ENCODE data around the gene DDI1.
A peak's percentile ranks its signal among the peaks of the same experiment; 100 is the strongest.

The DDI1 gene

GRCh38 chr11:104036588-104036987 is at the start of gene DDI1:
Gene DDI1, plus strand, starts transcription at chr11:104036640. Its CDS starts 183 bp downstream, at chr11:104036823.
- DNase-seq, result no peak

DNA sequence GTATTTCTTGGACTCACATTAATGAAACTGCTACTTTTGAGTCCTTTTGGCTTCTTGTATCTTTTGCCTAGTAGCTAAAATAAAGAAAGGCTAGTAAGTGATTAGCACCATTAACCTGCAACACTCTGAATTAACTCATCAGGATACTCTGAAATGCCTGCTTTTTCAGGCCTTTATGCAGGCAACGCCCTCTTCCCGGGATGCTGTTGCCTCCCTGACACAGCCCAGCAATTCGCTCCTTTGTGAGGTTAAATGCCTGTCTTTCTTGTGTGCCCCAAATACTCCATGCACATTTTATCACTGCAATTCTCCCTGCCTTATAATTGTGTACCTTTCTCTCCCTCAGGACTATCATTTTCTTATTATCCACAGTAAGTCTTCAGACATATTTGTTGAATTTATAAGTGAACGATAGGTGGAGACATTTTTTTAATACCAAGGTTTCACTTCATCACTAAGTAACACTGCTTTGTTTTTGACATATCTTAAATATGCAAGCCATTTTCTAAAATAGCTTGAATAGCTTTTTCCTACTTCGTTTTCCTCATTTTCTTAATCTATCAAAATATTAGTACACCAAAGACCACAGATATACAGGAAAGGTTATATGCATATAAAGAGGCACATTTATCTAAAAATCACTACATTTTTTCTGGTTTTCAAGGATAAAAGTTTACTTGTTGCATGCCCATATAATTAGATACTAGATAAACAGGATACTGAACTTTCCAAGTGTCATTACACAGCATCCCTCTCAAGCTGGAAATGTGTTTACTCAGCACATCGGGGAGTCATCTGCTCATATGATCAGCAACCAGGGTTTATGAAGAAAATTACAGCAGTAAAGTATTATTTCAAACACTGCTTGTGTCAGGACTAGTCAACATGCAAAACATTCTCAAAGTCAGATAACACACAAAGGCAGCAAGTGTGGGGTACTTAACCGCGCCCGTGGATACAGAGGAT is 48.5 kb upstream of the DDI1 start:
- peak; percentile 26 for DNase-seq

DNA sequence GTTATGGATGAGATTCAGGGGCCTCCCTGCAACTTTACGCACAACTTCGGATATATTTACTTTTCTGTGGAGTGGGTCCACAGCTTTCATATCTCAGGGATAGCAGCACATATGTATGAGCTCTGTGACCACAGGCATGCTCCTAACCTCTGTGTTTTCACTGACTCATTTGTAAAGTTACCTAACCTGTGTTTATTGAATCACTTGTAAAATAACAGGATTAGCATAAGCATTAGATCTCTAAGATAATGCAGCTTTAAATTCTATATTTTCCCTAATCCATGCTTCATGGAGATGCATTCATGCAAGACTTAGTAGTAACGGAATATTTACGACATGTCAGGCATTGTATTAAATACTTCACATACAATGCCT is 47.9 kb upstream of the DDI1 start:
- peak; percentile 26 for DNase-seq

DNA sequence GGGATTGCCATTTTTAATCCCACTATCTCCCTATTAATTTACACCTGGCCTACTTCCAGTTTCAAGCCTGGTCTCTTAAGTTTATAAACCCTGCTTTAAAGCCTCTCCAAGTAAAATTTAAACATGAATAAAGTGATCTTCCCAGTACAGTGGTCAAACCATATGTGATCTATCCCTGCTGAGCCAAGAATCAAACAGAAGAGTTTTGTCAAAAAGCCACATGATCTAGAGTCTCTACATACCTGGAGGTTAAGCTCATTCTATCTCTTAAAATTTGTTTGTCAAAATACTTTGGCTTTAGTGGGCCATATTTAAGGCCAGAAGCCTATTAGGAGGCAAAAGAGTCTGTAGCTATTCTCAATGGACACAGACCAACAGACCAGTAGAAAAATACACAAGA is 42.9 kb upstream of the DDI1 start:
- no peak for DNase-seq

GRCh38 chr11:103994094-103994493 is 42.3 kb upstream of the DDI1 start:
- no peak for DNase-seq

DNA sequence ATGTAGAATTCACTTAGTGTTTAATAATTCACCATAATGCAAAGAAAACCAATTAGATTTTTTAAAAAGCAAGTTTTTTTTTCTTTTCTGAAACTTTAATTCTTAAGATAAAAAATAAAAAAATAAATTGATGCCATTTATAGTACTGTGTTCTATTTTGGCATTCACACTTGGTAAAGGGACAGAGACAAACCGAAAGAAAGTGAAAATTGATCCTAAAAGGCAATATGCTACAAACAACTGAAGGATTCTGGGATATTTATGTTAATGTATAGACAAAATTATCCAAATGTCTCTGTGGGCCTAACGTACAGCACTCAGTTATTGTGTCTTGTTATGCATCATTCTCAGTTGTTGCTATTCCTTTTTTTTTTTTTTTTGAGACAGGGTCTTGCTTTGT is 41.9 kb upstream of the DDI1 start:
- no peak for DNase-seq

DNA sequence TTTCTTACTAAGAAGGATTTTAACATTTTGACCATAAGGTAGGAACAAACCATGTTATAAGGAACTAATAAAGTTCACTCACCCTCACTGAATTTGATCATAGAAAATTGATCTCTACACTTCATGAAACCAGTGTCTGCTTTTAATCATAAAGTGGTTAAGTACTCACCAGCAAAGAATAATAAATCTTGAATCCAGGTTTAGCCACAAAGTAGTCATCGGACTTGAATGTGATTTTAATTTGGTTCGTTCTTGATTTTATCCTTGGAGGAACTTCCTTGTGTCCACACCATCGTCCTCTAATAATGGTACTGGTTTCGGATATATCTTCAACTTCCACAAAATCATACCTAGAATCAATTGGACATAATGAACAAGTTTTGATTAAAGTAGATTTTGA is 40.5 kb upstream of the DDI1 start:
- no peak for DNase-seq

DNA sequence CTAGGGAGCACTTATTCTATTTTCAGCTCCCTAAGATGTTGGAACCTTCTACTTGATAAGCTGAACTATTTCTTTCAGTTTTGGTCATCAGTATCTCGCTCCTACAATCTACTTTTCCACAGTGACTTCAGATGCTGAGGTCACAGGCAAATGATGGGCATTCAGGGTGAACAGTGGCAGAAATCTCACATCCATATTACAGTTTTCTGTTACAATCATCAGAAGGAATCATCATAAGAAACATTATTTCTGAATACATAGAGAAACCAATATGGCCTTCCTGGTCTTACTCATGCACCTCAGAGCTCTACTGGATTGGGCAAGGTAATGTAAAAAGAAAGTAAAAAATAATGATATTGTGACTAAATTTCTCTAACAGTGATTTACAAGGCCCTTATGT is 39.4 kb upstream of the DDI1 start:
- DNase-seq, result no peak

- no peak for DNase-seq
These were observed 37.5 kb upstream of the DDI1 start for GRCh38 chr11:103998826-103999508.

DNA sequence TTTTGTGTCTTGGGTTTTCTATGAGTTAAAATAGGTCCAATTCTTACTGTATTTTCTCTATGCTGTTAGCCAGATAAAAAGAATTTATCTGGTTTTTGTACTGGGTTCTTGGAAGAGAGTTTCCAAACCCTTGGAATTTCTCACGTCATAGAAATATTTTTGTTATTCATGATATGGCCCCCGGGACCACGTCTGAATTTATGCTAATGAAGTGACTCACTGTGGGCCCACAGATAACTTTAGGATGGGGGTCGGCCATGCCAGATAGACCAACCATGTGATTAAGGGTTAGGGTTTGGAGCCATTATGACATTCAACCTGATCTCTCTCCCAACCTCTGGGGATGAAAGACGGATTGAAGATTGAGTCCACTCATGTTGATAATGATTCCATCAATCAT is 35.6 kb upstream of the DDI1 start:
- DNase-seq, result no peak

DNA sequence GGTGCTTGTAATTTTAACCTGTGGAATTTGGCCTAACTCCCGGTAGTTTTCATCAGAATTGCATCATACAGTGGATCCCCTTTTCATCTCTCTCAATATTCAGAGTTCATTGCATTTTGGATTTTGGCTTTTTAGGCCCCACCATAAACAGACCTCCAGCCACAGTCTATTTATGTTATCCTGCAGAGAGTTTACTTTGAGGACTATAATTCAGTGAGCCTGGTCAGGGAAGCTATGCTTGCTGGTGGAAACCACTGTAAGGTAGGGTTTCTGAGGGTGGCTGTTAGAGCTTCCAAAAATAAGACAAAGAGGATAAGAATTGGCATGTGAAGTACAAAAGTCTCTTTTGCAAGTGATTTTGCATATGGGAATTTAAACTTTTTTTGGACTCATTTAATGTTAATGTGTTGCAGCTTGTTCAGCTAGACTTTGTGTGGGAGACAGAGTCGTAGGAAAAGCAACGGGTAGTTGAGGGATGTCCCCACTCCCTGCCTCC is 34.8 kb upstream of the DDI1 start:
- no peak for DNase-seq

GRCh38 chr11:104003491-104003890 is 32.9 kb upstream of the DDI1 start:
- no peak for DNase-seq

DNA sequence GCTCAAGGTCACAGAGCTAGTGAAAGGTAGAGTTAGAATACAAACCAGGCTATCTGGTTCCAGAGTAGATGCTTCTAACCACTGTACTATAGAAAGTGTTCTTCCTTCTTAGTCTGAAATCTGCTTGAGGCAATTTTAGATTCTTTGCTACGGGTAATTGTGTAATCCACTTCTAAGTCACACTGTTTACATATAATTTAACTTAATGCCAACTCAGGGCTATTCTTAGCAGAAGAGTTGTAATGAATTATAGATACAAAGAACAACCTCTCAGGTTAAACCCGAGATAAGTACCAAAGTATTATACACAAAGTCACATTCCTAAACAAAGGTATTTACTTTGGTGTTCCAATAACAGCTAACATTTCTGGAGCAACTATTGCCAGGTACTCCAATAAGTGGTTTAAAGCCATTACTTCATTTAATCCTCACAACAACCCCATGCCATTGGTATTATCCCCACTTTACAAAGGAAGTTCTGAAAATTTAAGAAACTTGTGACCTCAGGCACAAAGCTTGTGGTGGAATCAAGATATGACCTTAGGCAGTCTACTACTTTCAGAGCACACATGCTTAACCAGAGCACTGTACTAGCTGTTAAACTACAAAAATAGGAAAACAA is 31.1 kb upstream of the DDI1 start:
- DNase-seq, result no peak

DNA sequence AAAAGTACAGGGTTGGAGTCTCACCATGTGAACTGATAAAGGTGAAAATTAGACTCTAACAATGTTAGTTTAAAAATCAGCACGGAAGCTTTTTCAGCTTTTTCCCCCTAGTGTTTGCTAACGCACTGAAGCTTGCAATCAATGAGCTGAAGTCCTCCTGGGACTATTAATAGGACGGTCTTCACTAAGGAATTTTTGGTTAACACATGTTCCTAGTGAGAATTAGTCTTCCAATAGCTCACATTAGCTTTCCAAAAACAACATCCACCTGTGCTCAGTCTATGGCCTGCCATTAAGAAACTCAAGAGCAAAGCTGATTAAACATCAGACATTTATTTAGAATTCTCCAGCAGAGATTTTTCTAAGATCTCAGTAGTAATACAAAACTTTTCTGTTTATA is 26.7 kb upstream of the DDI1 start:
- DNase-seq, result no peak

- no peak for DNase-seq
These were observed 25.4 kb upstream of the DDI1 start for GRCh38 chr11:104011044-104011443.

GRCh38 chr11:104015649-104016415 is 20.6 kb upstream of the DDI1 start:
- DNase-seq, result no peak

DNA sequence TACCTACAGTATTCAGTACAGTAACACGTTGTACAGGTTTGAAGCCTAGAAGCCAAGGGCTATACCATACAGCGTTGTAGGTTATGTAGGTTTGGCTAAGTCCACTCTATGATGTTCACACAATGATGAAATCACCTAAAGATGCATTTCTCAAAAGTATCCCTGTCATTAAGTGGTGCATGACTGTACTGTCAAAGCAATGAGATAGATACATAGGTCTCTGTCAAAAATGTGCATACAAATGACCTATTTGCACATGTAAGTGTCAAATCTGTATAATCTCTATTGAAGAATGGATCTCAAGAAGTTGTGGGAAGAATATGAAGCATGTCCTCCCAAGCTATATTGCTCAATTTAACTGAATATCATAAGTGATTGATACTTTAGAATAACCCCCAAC is 11.9 kb upstream of the DDI1 start:
- no peak for DNase-seq

DNA sequence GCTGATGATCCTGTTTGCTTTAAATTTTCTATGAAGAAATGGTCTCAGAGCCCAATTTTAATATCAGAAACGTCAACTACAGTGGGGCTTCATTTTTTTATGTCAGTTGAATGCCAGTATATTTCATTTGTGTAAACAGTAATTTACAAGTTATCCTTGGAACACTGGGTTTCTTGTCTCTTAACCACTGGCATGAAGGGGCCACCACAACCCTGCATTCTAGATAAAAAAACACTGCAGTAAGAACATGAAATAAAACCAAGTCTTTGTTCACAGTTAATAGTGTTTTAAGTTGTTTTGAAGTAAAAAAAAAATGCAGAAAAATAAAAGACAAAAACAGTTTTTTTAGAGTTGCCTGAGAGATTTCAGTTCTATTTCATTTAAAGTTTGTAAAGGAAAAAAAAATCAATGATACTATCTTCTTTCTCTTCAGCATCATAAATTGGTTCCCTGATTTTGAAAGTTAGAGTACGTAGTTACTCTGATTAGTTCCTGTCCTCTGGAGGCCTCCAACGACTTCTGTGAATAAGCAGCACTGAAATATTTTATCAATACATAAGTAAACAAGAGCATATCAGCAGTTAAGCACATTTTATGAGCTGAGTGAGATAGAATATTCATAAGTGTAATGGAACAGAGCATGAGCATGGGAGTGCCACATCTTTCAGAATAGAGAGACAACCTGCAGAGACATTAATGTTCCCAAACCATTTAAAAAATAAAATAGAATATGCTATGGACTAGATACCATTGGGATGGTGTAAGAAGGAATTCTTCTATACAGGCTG is 7.8 kb upstream of the DDI1 start:
- DNase-seq, result no peak

GRCh38 chr11:104033134-104033533 is 3.3 kb upstream of the DDI1 start:
- no peak for DNase-seq

DNA sequence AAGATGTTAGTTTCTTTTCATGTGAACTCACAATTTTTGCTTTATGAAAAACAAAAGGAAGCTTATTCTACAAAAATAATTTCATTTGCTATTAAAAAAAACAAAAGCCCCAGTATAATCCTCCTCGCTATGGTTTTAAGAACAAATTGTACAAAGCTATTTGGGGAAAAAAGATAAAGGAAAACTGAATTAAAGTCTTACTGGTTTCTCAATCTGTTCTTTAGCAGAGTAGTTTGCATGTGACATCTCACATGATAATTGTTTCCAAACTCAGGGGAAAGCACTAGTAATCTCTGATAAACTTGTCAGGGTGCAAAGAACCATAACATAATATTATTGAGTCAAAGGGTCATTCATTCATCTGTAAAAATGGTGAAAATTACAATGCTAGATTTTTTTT is 2.9 kb upstream of the DDI1 start:
- no peak for DNase-seq

DNA sequence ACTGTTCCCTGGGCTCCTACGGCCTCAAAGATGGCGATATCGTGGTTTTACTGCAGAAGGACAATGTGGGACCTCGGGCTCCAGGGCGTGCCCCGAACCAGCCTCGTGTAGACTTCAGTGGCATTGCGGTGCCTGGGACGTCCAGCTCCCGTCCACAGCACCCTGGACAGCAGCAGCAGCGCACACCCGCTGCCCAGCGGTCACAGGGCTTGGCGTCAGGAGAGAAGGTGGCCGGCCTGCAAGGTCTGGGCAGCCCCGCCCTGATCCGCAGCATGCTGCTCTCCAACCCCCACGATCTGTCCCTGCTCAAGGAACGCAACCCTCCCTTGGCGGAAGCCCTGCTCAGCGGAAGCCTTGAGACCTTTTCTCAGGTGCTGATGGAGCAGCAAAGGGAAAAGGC is 555 bp downstream of the DDI1 start:
- no peak for DNase-seq

DNA sequence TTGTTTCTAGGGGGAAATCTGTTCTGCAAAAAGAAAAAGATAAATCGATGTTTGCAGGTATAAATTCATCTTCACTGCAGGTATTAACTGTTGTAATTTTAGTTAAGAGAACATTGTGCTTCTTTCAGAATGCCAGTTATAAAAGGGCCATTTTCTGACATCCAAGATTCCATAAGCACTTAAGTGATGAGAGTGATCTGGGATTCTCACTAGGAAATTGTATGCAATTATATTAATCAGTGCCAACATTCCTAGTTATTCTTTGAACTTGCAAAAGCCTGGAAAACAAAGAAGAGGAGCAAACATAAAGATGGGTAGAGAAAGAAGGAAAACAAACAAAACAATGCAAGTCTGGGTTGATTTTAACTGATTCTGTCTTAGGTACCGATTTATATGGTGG is 5.4 kb downstream of the DDI1 start:
- DNase-seq, result no peak
